Nephron (organoid): ENCODE results near the gene TRAF3.
"Not testable (repeated sequence)": the region's sequence is repeated elsewhere in the genome, so short reads cannot be mapped to it uniquely, and the experiment has no call there.

Experiments
- H3K27ac Mint-ChIP-seq, 3 experiments: 2 replicates each; pipeline ENCODE4 v1.8.0; 2020; ENCODE audit warnings: mixed read lengths in 3 of 3, mild to moderate bottlenecking in 2 of 3, moderate library complexity in 1 of 3
- H3K27me3 Mint-ChIP-seq: 2 replicates; pipeline ENCODE4 v1.8.0; 2021; ENCODE audit warnings: low read depth, mild to moderate bottlenecking, moderate library complexity, mixed read lengths
- H3K36me3 Mint-ChIP-seq: 2 replicates; pipeline ENCODE4 v1.8.0; 2020; ENCODE audit warnings: low read depth, mixed read lengths
- H3K4me1 Mint-ChIP-seq: 2 replicates; pipeline ENCODE4 v1.8.0; 2020; ENCODE audit warnings: mixed read lengths
- H3K4me3 Mint-ChIP-seq, 3 experiments: 2 replicates each; pipeline ENCODE4 v1.8.0; 2020; ENCODE audit warnings: mild to moderate bottlenecking in 3 of 3, mixed read lengths in 3 of 3, moderate library complexity in 2 of 3
- H3K9me3 Mint-ChIP-seq: 2 replicates; pipeline ENCODE4 v1.8.0; 2020; ENCODE audit warnings: mixed read lengths
- CTCF ChIP-seq, 3 experiments: fragments of 200-600 bp; sonication (generic); IDR thresholded peaks; one replicate each; pipeline ENCODE4 v1.5.0; 2021; ENCODE audit warnings: antibody characterized with exemption in 3 of 3; ENCODE audit not compliant: unreplicated experiment in 3 of 3

Gene TRAF3

DNA sequence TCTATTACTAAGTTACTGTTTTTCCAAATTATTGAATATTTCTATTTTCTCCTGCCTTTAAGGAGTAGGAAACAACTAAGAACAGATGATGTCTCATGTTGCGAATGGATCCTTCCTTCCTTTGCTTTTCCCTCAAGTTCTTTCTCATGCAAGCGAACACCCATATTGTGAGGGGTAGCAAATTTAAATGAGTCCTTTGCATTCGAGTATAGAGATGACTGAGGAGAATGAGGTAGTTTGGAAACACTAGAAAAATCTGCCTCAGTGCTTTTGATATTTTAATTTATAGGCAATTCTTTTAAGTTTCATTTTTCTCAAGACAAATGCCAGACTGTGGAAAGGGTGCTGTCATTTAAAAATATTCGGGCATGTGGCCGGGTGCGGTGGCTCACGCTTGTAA lies 56.1 kb downstream of the TRAF3 start:
- peaks cover 26% of the 10 kb centered on the region for H3K4me1 Mint-ChIP-seq
- H3K27me3 Mint-ChIP-seq, result no peaks in the 10 kb centered on the region
- no peak for TF ChIP-seq CTCF (IDR thresholded peaks at IDR 0.05; ENCODE audit: unreplicated experiment in 3 of 3)
- H3K36me3 Mint-ChIP-seq, result peaks cover 13% of the 10 kb centered on the region
- no peaks in the 10 kb centered on the region for H3K9me3 Mint-ChIP-seq
- no peak overlapping the region for H3K4me3 Mint-ChIP-seq
- no peak overlapping the region for H3K27ac Mint-ChIP-seq

- Mint-ChIP-seq H3K4me1 (peaks cover 19% of the 10 kb centered on the region), H3K36me3 (peaks cover 13% of the 10 kb centered on the region), H3K9me3 (no peaks in the 10 kb centered on the region)
These were observed 56.7 kb downstream of the TRAF3 start for GRCh38 chr14:102833991-102834390.

GRCh38 chr14:102835959-102836358 lies 58.7 kb downstream of the TRAF3 start:
- H3K36me3 Mint-ChIP-seq, result peaks cover 15% of the 10 kb centered on the region
- peaks cover 7% of the 10 kb centered on the region for H3K4me1 Mint-ChIP-seq
- H3K27me3 Mint-ChIP-seq, result no peaks in the 10 kb centered on the region
- no peak overlapping the region for H3K27ac Mint-ChIP-seq
- no peak for TF ChIP-seq CTCF (IDR thresholded peaks at IDR 0.05; ENCODE audit: unreplicated experiment in 3 of 3)
- H3K4me3 Mint-ChIP-seq, result no peak overlapping the region
- H3K9me3 Mint-ChIP-seq, result no peaks in the 10 kb centered on the region

More at GRCh38 chr14:102833991-102834390, 56.7 kb downstream of the TRAF3 start:
- no peak for TF ChIP-seq CTCF (IDR thresholded peaks at IDR 0.05; ENCODE audit: unreplicated experiment in 3 of 3)
- H3K4me3 Mint-ChIP-seq, result no peak overlapping the region
- no peaks in the 10 kb centered on the region for H3K27me3 Mint-ChIP-seq
- no peak overlapping the region for H3K27ac Mint-ChIP-seq

DNA sequence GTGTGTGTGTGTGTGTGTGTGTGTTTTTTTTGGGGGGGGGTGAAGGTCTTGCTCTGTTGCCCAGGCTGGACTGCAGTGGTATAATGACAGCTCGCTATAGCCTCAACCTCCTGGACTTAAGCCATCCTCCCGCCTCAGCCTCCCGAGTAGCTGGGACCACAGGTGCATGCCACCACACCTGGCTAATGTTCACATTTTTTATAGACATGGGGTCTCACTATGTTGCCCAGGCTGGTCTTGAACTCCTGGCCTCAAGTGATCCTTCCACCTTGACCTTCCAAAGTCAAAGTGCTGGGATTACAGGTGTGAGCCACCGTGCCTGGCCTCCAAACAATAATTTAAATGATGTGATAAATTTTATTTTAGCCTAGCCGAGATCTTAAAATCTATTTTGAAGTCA lies 59.9 kb downstream of the TRAF3 start:
- H3K36me3 Mint-ChIP-seq, result peaks cover 16% of the 10 kb centered on the region
- H3K4me1 Mint-ChIP-seq, H3K27me3 Mint-ChIP-seq, H3K27ac Mint-ChIP-seq, H3K9me3 Mint-ChIP-seq, H3K4me3 Mint-ChIP-seq: not testable (repeated sequence)

DNA sequence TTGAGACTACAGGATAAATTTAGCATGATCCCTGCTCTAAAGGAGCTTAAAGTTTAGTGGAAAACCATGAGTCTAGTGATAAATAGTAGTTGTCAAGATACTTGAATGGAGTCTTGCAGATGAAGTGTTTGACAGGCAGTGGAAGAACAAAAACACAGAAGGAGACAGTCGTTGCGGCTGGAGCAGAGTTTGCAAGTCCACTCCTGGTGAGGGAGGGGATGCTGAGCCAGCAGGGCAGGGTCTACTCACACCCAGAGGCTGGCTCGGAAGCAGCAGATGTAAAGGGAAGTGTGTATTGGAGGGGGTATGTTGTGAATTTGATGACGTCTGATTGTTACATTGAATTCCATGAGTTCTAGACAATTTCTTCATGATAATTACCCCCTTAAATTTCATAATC lies 61.3 kb downstream of the TRAF3 start:
- Mint-ChIP-seq H3K36me3 (peaks cover 12% of the 10 kb centered on the region), H3K4me3 (no peak overlapping the region), H3K27me3 (no peaks in the 10 kb centered on the region), H3K27ac (no peak overlapping the region), H3K9me3 (no peaks in the 10 kb centered on the region), H3K4me1 (no peaks in the 10 kb centered on the region)
- no peak for TF ChIP-seq CTCF (IDR thresholded peaks at IDR 0.05; ENCODE audit: unreplicated experiment in 3 of 3)

DNA sequence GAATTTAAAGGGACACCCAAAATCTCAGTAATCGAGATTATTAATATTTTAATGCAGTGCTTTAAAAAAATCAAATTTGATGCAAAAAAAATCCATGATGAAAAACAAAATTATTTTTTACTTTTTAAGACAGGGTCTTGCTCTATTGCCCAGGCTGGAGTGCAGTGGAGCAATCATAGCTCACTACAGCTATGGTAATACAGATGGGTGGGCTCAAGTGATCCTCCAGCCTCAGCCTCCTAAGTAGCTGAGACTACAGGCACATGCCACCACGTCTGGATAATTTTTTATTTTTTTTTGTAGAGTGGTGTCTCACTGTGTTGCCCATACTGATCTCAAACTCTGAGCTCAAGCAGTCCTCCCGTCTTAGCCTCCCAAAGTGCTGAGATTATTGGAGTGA lies 62.9 kb downstream of the TRAF3 start:
- H3K4me3 Mint-ChIP-seq, result no peak overlapping the region
- TF ChIP-seq CTCF (IDR thresholded peaks at IDR 0.05; ENCODE audit: unreplicated experiment in 3 of 3), result no peak
- H3K27me3 Mint-ChIP-seq, result no peaks in the 10 kb centered on the region
- no peaks in the 10 kb centered on the region for H3K9me3 Mint-ChIP-seq
- H3K36me3 Mint-ChIP-seq, result peaks cover 3% of the 10 kb centered on the region
- no peaks in the 10 kb centered on the region for H3K4me1 Mint-ChIP-seq
- no peak overlapping the region for H3K27ac Mint-ChIP-seq
